HEK293 (cell line): ENCODE results near the gene CNPPD1.

ENCODE experiments used
- CTCF ChIA-PET: fragments of 350-600 bp; formaldehyde crosslinking; extraction: SDS; loops from one replicate; lab custom pipeline; 2021; ENCODE audit warnings: antibody characterized with exemption; lab: Yijun Ruan, JAX
- POLR2A ChIA-PET: fragments of 300-600 bp; formaldehyde crosslinking; extraction: SDS; loops from one replicate; lab custom pipeline; 2020; ENCODE audit warnings: antibody characterized with exemption, inconsistent platforms; lab: Yijun Ruan, JAX
- H3K27ac ChIP-seq: fragments of 200-500 bp; sonication (Bioruptor generic); 2 replicates; pipeline ENCODE4 v1.5.1; 2014; ENCODE audit warnings: low read depth, low read length, control low read depth, inconsistent platforms; ENCODE audit errors: extremely low read depth
- H3K36me3 ChIP-seq, 2 experiments: fragments of 200-500 bp in 1 of 2; sonication (Bioruptor generic) in 1 of 2; 1 replicate in 1 of 2; 2 replicates in 1 of 2; pipeline ENCODE4 v1.5.1; 2014 to 2017; ENCODE audit warnings: inconsistent platforms in 2 of 2, low read length in 2 of 2; ENCODE audit not compliant: control insufficient read depth in 2 of 2, insufficient read depth in 1 of 2
- H3K4me1 ChIP-seq: fragments of 200-500 bp; sonication (Bioruptor generic); 2 replicates; pipeline ENCODE4 v1.5.1; 2014; ENCODE audit warnings: mild to moderate bottlenecking, low read length, inconsistent platforms; ENCODE audit not compliant: control insufficient read depth, insufficient read depth
- H3K4me3 ChIP-seq: 2 replicates; pipeline ENCODE4 v1.5.1; 2011; ENCODE audit warnings: low read depth, mild to moderate bottlenecking, control low read depth, low read length, moderate library complexity
- H3K9me3 ChIP-seq: fragments of 200-500 bp; sonication (Bioruptor generic); 2 replicates; pipeline ENCODE4 v1.5.1; 2014; ENCODE audit warnings: low read depth, low read length, inconsistent platforms; ENCODE audit not compliant: control insufficient read depth, insufficient read depth
- BCL11A ChIP-seq: fragments of 450-650 bp; formaldehyde crosslinking; IDR thresholded peaks from 2 replicates; pipeline ENCODE4 v1.5.1; 2016; ENCODE audit warnings: low read depth, missing biosample characterization, missing genetic modification characterization
- EGR2 ChIP-seq: fragments of 450-650 bp; formaldehyde crosslinking; IDR thresholded peaks from 2 replicates; pipeline ENCODE4 v1.5.1; 2016; ENCODE audit warnings: low read depth, missing biosample characterization, missing genetic modification characterization
- KLF1 ChIP-seq: fragments of 450-650 bp; formaldehyde crosslinking; IDR thresholded peaks from 2 replicates; pipeline ENCODE4 v1.5.1; 2016; ENCODE audit warnings: missing biosample characterization, missing genetic modification characterization
- KLF10 ChIP-seq: fragments of 450-650 bp; IDR thresholded peaks from 2 replicates; pipeline ENCODE4 v1.5.1; 2018; ENCODE audit warnings: missing biosample characterization, mild to moderate bottlenecking, missing genetic modification characterization
- KLF7 ChIP-seq: fragments of 450-650 bp; formaldehyde crosslinking; IDR thresholded peaks from 2 replicates; pipeline ENCODE4 v1.5.1; 2016; ENCODE audit warnings: missing biosample characterization, missing genetic modification characterization, borderline replicate concordance
- KLF9 ChIP-seq: fragments of 450-650 bp; formaldehyde crosslinking; IDR thresholded peaks from 2 replicates; pipeline ENCODE4 v1.5.1; 2016; ENCODE audit warnings: missing biosample characterization, missing genetic modification characterization, low read depth
- PATZ1 ChIP-seq: fragments of 450-650 bp; formaldehyde crosslinking; IDR thresholded peaks from 2 replicates; pipeline ENCODE4 v1.5.1; 2016; ENCODE audit warnings: missing biosample characterization, missing genetic modification characterization
- PRDM1 ChIP-seq: fragments of 450-650 bp; formaldehyde crosslinking; IDR thresholded peaks from 2 replicates; pipeline ENCODE4; 2016; ENCODE audit warnings: missing biosample characterization, missing genetic modification characterization
- SP7 ChIP-seq: fragments of 450-650 bp; formaldehyde crosslinking; IDR thresholded peaks from 2 replicates; pipeline ENCODE4 v1.5.1; 2016; ENCODE audit warnings: missing biosample characterization, missing genetic modification characterization
- ZBTB17 ChIP-seq: fragments of 450-650 bp; formaldehyde crosslinking; IDR thresholded peaks from 2 replicates; pipeline ENCODE4 v1.5.1; 2016; ENCODE audit warnings: missing biosample characterization, missing genetic modification characterization
- ZBTB48 ChIP-seq: fragments of 450-650 bp; formaldehyde crosslinking; IDR thresholded peaks from 2 replicates; pipeline ENCODE4 v1.5.1; 2016; ENCODE audit warnings: missing biosample characterization, missing genetic modification characterization
- ZBTB8A ChIP-seq: fragments of 450-650 bp; formaldehyde crosslinking; IDR thresholded peaks from 2 replicates; pipeline ENCODE4 v1.5.1; 2016; ENCODE audit warnings: missing biosample characterization, missing genetic modification characterization
- ZFHX2 ChIP-seq: fragments of 450-650 bp; formaldehyde crosslinking; conservative IDR thresholded peaks from 2 replicates; pipeline ENCODE4 v1.5.1; 2016; ENCODE audit warnings: missing biosample characterization, missing genetic modification characterization
- ZNF138 ChIP-seq: fragments of 450-650 bp; formaldehyde crosslinking; IDR thresholded peaks from 2 replicates; pipeline ENCODE4 v1.5.1; 2016; ENCODE audit warnings: missing biosample characterization, missing genetic modification characterization, borderline replicate concordance
- ZNF239 ChIP-seq: fragments of 450-650 bp; formaldehyde crosslinking; IDR thresholded peaks from 2 replicates; pipeline ENCODE4 v1.5.1; 2016; ENCODE audit warnings: missing biosample characterization, missing genetic modification characterization
- ZNF335 ChIP-seq: fragments of 450-650 bp; formaldehyde crosslinking; conservative IDR thresholded peaks from 2 replicates; pipeline ENCODE4 v1.5.1; 2016; ENCODE audit warnings: missing biosample characterization, missing genetic modification characterization
- ZNF610 ChIP-seq: fragments of 450-650 bp; formaldehyde crosslinking; IDR thresholded peaks from 2 replicates; pipeline ENCODE4 v1.5.1; 2016; ENCODE audit warnings: missing biosample characterization, missing genetic modification characterization, borderline replicate concordance
- ZNF623 ChIP-seq: fragments of 450-650 bp; formaldehyde crosslinking; IDR thresholded peaks from 2 replicates; pipeline ENCODE4 v1.5.1; 2016; ENCODE audit warnings: missing biosample characterization, missing genetic modification characterization
- ZNF654 ChIP-seq: fragments of 450-650 bp; formaldehyde crosslinking; IDR thresholded peaks from 2 replicates; pipeline ENCODE4 v1.5.1; 2016; ENCODE audit warnings: low read depth, missing biosample characterization, missing genetic modification characterization
- ZNF777 ChIP-seq: fragments of 450-650 bp; formaldehyde crosslinking; IDR thresholded peaks from 2 replicates; pipeline ENCODE4 v1.5.1; 2017; ENCODE audit warnings: missing biosample characterization, missing genetic modification characterization, borderline replicate concordance
- ZSCAN4 ChIP-seq: fragments of 450-650 bp; formaldehyde crosslinking; IDR thresholded peaks from 2 replicates; pipeline ENCODE4 v1.5.1; 2017; ENCODE audit warnings: missing biosample characterization, missing genetic modification characterization
- TF ChIP-seq, protein P1 (sequence below): fragments of 450-650 bp; formaldehyde crosslinking; optimal IDR thresholded peaks from 2 replicates; pipeline ENCODE3; 2016; ENCODE audit warnings: missing biosample characterization, mild to moderate bottlenecking, missing genetic modification characterization
- TF ChIP-seq, protein P2 (sequence below): fragments of 450-650 bp; formaldehyde crosslinking; IDR thresholded peaks from 2 replicates; pipeline ENCODE4 v1.5.1; 2017; ENCODE audit warnings: missing biosample characterization, missing genetic modification characterization
- TF ChIP-seq, protein P3 (sequence below): sonication (generic); formaldehyde crosslinking; IDR thresholded peaks from 2 replicates; pipeline ENCODE4 v1.8.1; 2022; ENCODE audit warnings: mild to moderate bottlenecking, moderate library complexity, missing genetic modification reagents

The CNPPD1 gene

GRCh38 chr2:219178377-219179175 lies 1.9 kb upstream of the CNPPD1 start:
- TF ChIP-seq ZBTB17 (tag by site-specific recombination) (peak; percentile 72), ZNF239 (tag by site-specific recombination) (no peak), KLF7 (tag by site-specific recombination) (no peak), ZNF138 (tag by site-specific recombination) (no peak), ZSCAN4 (tag by site-specific recombination) (no peak), EGR2 (tag by site-specific recombination) (0 out of 2 replicates have a peak, but pooled peaks have one; percentile 12), PATZ1 (tag by site-specific recombination) (no peak), ZNF335 (tag by site-specific recombination) (peak; percentile 36; the same call in 1 of the 2 replicates), KLF9 (peak; percentile 35; the same call in 1 of the 2 replicates), ZFHX2 (tag by site-specific recombination) (0 out of 2 replicates have a peak, but pooled peaks have one; percentile 34)
- TF ChIP-seq, protein P1, sequence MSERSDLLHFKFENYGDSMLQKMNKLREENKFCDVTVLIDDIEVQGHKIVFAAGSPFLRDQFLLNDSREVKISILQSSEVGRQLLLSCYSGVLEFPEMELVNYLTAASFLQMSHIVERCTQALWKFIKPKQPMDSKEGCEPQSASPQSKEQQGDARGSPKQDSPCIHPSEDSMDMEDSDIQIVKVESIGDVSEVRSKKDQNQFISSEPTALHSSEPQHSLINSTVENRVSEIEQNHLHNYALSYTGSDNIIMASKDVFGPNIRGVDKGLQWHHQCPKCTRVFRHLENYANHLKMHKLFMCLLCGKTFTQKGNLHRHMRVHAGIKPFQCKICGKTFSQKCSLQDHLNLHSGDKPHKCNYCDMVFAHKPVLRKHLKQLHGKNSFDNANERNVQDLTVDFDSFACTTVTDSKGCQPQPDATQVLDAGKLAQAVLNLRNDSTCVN: peak; percentile 71
- TF ChIP-seq, protein P2, sequence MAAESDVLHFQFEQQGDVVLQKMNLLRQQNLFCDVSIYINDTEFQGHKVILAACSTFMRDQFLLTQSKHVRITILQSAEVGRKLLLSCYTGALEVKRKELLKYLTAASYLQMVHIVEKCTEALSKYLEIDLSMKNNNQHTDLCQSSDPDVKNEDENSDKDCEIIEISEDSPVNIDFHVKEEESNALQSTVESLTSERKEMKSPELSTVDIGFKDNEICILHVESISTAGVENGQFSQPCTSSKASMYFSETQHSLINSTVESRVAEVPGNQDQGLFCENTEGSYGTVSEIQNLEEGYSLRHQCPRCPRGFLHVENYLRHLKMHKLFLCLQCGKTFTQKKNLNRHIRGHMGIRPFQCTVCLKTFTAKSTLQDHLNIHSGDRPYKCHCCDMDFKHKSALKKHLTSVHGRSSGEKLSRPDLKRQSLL (tag by site-specific recombination): no peak
- POLR2A ChIA-PET: interaction anchor here (4.6 kb wide), 1 partner anchor 28 kb away, joined by 14 read pairs; the partner anchor contains the start of gene ZFAND2B
- Histone ChIP-seq H3K9me3 (no peaks in the 10 kb centered on the region), H3K4me1 (peaks cover 6% of the 10 kb centered on the region; the same call in 1 of the 2 replicates), H3K4me3 (peak overlapping the region; percentile 78), H3K27ac (peak overlapping the region; percentile 42; the same call in 1 of the 2 replicates), H3K36me3 (peaks cover 4 to 59% of the 10 kb centered on the region in 2 experiments; a peak in 2 of 3 replicates)
- CTCF ChIA-PET: interaction anchor here (0.6 kb wide), 1 partner anchor 1424 kb away, joined by 4 read pairs; no protein-coding TSS in a partner anchor

- Histone ChIP-seq H3K4me1 (peaks cover 6% of the 10 kb centered on the region; the same call in 1 of the 2 replicates), H3K9me3 (no peaks in the 10 kb centered on the region), H3K27ac (peak within 1 kb of the TSS; percentile 79), H3K36me3 (peaks cover 4 to 57% of the 10 kb centered on the region in 2 experiments; a peak in 2 of 3 replicates), H3K4me3 (peak within 1 kb of the TSS; percentile 78)
- CTCF ChIA-PET: interaction anchor here (0.6 to 1.2 kb wide), 2 partner anchors 67 to 116 kb away, joined by 3 read pairs; partner anchors contain the start of genes GLB1L and STK16
- POLR2A ChIA-PET: interaction anchor here (2.7 kb wide), 1 partner anchor 29 kb away, joined by 27 read pairs; the partner anchor contains the start of gene ZFAND2B
- TF ChIP-seq KLF1 (tag by site-specific recombination) (peak; percentile 76), ZNF623 (tag by site-specific recombination) (no peak), ZNF654 (no peak), ZNF335 (tag by site-specific recombination) (peak; percentile 57), ZBTB8A (tag by site-specific recombination) (0 out of 2 replicates have a peak, but pooled peaks have one; percentile 37), ZNF610 (0 out of 2 replicates have a peak, but pooled peaks have one; percentile 26), ZFHX2 (tag by site-specific recombination) (peak; percentile 21), SP7 (tag by site-specific recombination) (peak; percentile 57), PRDM1 (tag by site-specific recombination) (peak; percentile 7; the same call in 1 of the 2 replicates), BCL11A (tag by site-specific recombination) (0 out of 2 replicates have a peak, but pooled peaks have one; percentile 22), KLF10 (peak; percentile 58; the same call in 1 of the 2 replicates), ZBTB48 (tag by site-specific recombination) (no peak; the same call in 1 of the 2 replicates), ZNF777 (tag by site-specific recombination) (no peak), KLF7 (tag by site-specific recombination) (peak; percentile 87)
- TF ChIP-seq, protein P3, sequence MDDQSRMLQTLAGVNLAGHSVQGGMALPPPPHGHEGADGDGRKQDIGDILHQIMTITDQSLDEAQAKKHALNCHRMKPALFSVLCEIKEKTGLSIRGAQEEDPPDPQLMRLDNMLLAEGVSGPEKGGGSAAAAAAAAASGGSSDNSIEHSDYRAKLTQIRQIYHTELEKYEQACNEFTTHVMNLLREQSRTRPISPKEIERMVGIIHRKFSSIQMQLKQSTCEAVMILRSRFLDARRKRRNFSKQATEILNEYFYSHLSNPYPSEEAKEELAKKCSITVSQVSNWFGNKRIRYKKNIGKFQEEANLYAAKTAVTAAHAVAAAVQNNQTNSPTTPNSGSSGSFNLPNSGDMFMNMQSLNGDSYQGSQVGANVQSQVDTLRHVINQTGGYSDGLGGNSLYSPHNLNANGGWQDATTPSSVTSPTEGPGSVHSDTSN (CRISPR knock-in tag): peak; percentile 33; the same call in 1 of the 2 replicates
These were observed 1.0 kb upstream of the CNPPD1 start, which contains the start of gene RETREG2 for GRCh38 chr2:219177552-219178376. RETREG2 (plus strand) TSS chr2:219178275; CDS start chr2:219178353, 78 bp downstream.
